TTC549 (cell line): ENCODE results near the gene PDE6A.

Source experiments
- FAIRE-seq: peaks from 2 replicates; lab custom pipeline; 2012; peaks lifted over from hg19 to GRCh38; lab: Jason Lieb, UNC

PDE6A gene

GRCh38 chr5:149944666-149945065, at the start of gene PDE6A:
PDE6A (minus strand) TSS chr5:149944793; CDS start chr5:149944673, 120 bp downstream.
- FAIRE-seq, result no peak

DNA sequence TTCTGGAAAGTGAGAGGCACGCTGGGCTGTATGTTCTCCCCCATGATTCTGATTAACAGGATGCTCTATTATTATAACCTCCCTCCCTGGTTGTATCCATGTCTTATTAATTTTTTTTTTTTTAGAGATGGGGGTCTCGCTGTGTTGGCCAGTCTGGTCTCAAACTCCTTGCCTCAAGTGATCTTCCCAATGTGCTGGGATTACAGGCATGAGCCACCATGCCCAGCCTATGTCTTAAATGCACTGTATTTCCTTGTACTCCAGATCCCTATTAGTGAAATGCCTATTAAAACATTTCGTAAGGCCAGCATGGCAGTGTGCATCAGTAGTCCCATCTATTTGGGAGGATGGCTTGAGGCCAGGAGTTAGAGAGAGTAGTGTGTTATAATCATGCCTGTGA, 48.9 kb upstream of the PDE6A start:
- no peak for FAIRE-seq

DNA sequence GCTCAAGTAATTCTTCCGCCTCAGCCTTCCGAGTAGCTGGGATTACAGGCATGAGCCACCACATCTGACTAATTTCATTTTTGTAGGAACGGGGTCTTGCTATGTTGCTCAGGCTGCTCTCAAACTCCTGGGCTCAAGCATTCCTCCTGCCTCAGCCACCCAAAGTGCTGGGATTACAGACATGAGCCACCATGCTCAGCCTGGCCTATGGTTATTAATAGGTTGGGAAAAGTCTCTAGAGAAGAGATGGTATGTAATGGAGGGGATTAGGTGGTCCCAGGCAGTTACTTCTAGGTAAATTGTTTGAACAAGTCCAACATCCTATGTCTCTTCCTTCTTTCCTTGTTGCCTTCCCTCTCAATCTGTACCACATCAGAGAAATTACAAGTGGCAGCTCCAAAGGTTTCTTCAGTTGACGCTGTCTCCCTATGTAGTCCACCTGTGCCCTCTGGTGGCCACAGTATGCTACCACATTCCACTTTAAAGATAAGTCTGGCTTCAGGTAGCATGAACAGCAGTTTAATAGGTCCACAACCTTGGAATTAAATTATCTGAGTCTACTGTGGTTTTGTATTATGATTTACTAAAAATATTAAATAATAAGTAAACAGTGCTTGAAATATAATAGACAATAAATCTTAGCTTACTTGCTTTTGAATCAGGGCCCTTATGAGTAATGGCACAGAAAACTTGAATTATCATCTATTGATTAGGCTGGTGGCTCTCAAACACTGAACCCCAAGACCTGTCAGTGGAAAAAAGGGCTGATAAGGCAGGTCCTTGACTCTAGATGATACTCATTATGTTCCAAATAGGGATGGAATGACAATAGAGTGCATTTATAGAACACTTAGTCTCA, 46.2 kb upstream of the PDE6A start:
- FAIRE-seq, result peak; percentile 83

DNA sequence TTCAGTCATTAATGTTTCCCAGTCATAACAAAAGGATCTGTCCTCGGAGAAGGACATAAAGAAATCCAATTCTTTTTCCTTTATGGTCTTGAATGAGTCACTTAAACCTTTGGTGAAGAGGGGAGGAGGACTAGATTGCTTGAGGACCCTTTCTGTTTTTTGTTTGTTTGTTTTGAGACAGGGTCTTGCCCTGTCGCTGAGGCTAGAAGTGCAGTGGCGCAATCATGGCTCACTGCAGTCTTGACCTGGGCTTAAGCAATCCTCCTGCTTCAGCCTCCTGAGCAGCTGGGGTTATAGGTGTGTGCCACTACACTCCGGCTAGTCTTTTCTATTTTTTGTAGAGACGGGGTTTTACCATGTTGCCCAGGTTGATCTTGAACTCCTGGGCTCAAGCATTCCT, 43.5 kb upstream of the PDE6A start:
- FAIRE-seq, result no peak

DNA sequence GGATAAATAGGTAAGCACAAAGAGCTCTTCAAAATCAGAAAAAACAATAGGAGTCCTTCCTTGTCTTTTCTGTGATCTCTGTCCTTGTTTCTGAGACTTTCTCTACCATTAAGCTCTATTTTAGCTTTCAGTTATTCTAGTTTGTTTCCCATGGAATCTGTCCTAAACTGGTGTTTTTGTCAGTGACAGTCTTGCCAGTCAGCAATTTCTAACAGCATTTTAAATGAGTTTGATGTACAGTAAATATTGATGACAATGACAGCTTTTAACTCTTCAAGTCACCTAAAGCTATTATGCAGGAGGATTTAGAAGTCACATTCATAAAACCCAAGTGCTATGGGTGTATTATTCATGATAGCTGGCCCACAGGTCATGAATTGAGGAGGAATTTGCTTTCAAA, 37.9 kb upstream of the PDE6A start:
- FAIRE-seq, result no peak

- FAIRE-seq, result no peak
These were observed 36.6 kb upstream of the PDE6A start for GRCh38 chr5:149981206-149981605.

DNA sequence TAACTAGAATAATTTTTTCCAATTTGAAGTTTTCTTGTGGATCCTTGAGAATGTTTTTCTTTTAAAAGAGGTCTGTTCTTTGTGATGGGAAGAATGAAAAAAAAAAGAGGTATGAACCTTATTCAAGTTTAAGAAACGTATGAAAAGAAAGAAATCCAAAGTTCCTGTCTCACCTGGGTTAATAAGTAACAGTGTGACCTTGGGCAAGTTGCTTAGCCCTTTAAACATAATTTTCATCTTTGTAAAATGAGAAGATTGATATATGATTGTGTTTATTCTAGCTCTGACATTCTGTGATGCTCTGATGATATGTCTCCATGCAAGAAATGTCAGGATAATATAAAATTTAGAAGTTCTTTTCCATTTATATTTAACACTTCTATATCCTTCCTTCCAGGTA, 35.3 kb upstream of the PDE6A start:
- no peak for FAIRE-seq

DNA sequence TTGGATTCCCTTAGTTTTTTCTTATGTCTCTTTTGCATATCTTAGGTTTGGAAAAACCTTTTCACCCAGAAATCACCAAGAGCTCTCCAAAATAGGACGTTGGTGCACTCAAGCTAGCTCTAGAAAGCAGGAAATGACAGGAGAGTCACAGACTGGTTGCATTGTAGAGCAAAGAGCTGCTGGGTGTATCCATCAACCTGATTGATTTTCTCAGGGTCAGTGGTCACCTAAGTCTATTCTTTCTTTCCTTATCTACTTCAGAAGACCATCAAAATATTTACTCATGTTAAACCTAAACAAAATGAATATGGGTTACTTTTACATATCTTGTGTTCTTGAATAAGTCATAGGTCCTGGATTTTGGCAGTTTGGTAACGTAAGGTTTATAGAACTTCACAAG, 30.8 kb upstream of the PDE6A start:
- FAIRE-seq, result no peak

GRCh38 chr5:149969181-149969930, 24.8 kb upstream of the PDE6A start:
- FAIRE-seq, result no peak

DNA sequence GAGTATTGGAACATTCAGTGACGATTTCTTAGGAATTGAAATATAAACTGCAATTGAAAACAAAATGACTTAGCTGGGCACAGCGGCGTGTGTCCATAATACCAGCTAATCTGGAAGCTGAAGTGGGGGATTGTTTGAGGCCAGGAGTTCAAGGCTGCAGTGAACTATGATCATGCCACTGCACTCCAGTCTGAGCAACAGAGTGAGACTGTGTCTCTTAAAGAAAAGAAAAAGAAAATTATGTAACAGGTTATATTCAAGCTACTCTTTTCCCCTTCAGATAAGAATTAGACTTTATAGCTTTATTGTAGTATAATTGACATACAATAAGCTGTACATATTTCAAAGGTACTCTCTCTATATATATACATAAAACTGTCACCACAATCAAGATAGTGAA, 22.4 kb upstream of the PDE6A start:
- FAIRE-seq, result no peak

DNA sequence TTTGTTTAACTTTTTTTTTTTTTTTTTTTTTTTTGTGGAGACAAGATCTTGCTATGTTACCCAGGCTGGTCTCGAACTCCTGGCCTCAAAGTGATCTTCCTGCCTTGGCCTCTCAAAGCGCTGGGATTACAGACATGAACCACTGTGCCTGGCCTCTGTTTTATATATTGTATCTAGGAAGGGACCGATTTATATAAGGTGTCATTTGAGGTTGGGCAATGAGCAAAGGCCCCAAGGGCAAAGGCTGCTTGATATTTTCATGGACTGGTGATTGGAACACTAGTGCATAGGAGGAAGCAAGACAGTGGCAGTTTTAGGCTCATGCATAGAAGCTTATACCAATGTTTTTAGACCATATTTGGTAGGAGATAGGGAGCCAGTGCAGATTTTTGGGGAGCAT, 19.1 kb upstream of the PDE6A start:
- FAIRE-seq, result no peak

- no peak for FAIRE-seq
These were observed 18.2 kb upstream of the PDE6A start for GRCh38 chr5:149962601-149963300.

DNA sequence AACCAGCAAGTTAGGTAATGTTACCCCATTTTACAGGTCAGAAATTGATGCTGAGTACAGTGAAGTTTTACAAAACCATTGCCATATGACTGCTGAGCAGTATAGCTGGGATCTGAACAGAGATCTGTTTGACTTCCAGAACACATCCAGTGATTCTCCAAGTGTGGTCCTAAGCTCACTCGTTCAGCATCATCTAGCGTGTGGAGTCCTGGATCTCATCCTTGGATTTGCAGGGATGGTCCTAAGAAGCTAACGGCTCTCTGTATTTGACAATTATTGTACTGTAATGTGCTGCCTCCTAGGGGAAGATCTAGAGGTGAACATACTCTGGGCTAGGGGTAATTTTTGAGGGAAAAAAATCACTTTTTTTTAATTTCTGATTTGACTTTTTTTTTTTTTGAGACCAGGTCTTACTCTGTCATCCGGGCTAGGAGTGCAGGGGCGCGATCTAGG, 17.4 kb upstream of the PDE6A start:
- peak; percentile 25 for FAIRE-seq

DNA sequence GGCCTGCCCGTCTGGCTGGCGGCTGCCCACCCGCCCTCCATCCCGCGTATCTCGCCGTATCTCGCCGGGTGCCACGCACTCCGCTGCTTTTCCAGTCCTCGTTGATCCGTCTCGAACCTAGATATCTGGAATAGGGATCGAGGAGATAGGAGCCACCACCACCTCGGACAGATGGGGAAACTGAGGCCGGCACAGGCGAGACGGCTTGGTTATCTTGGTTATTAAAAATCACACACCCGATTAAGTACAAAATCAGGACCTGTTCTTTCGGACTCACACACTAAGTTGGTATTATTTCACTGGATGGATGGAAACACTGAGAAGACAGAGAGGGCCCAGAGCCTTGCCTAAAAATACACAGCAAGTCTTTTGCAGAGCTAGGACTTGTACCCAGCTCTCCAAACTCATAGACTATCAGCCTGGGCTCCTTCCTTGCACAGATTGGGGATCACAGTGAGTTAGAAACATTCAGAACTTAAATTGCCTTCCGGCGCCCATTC, 16.6 kb upstream of the PDE6A start:
- FAIRE-seq, result no peak

- FAIRE-seq, result peak; percentile 50
These were observed 15.9 kb upstream of the PDE6A start, which contains the start of gene SLC26A2 for GRCh38 chr5:149960272-149961185. SLC26A2 (plus strand) TSS chr5:149960758; CDS start chr5:149977653, 16,895 bp downstream.

DNA sequence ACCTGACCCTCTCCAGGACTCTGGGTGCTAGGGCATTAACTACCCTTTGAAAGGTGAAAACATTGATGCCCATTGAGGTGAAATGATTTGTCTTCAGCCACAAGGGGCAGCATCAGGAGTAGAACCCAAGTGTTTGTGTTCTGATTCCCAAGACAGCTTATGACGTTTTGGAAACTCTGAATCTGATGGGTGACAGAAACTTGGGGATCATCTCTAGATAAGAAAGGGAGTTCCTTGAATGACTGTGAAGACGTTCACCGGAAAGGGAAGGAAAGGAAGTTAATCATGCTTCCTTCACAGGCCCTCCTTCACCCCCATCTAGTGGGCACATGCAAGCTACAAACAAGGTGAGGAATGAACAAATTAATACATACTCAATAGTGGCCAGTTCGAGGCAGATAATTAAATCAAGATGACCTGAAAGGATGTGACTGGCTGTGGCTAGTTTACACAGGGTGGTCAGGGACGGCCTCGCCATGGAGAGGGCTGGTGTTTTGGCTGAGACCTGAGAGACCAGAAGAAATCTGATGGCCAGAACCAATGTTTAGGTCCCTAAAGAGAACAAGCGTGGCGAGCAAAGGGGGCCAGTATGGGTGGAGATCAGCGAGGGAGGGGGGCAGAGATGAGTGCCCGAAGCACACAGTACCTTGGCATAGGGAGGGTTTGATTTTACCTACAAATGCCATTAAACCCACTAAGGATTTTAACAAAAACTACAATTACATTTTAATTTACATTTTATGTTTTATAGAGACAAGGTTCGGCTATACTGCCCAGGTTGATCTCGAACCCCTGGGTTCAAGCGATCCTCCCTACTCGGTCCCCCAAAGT, 15.0 kb upstream of the PDE6A start:
- no peak for FAIRE-seq

DNA sequence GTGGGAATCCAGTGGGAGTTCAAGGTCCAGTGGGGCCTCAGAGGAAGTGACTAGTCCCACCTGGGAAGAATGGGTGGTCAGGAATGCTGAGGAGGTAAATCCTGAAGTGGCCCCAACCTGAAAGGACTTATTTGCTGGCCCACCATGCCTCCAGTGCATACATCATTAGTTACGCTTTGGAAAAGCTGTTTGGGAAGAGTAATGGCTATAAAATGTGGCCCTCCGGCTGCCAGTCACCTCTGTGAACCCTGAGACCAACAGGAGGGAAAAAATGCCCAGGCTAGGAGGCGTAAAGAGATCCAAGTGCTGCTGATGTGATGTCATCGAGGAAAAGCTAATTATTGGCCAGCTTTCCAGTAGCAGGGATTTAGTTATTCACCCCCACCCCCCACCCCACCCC, 13.3 kb upstream of the PDE6A start:
- FAIRE-seq, result no peak

DNA sequence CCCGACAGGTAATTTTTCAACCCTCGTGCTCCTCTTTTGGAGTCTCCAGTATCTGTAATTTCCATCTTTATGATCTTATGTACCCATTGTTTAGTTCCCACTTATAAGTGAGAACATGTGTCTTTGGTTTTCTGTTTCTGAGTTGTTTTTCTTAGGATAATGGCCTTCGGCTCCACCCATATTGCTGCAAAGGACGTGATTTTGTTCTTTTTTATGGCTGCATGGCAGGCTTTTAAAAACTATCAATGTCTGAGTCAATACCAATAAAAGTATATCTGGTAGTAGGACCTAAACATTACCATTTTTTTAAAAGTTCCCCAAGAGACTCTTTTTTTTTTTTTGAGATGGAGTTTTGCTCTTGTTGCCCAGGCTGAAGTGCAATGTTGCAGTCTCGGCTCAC, 12.1 kb upstream of the PDE6A start:
- no peak for FAIRE-seq

DNA sequence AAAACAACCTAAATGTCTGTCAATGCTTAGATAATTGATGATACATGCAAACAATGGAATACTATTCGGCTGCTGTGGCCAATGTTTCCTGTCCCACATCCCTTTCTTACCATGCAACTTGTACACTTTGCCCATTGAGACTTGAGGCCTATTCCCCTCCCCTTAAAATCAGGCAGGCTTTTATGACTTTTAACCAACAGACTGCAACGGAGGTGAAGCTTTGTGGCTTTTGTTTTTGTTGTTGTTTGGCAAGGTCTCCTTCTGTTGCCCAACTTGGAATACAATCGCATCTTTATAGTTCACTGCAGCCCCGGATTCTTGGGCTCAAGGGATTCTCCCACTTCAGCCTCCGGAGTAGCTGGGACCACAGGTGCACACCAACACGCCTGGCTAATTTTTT, 10.2 kb upstream of the PDE6A start:
- no peak for FAIRE-seq

- FAIRE-seq, result no peak
These were observed 9.0 kb upstream of the PDE6A start for GRCh38 chr5:149953436-149954121.
